Measurements from ENCODE around the gene SPATS2L.

GRCh38 chr2:200438251-200438650 lies 131.8 kb downstream of the SPATS2L start:
- TF ChIP-seq POLR2AphosphoS5 (IDR thresholded peaks at IDR 0.05): no peak
- TF ChIP-seq, protein P1, sequence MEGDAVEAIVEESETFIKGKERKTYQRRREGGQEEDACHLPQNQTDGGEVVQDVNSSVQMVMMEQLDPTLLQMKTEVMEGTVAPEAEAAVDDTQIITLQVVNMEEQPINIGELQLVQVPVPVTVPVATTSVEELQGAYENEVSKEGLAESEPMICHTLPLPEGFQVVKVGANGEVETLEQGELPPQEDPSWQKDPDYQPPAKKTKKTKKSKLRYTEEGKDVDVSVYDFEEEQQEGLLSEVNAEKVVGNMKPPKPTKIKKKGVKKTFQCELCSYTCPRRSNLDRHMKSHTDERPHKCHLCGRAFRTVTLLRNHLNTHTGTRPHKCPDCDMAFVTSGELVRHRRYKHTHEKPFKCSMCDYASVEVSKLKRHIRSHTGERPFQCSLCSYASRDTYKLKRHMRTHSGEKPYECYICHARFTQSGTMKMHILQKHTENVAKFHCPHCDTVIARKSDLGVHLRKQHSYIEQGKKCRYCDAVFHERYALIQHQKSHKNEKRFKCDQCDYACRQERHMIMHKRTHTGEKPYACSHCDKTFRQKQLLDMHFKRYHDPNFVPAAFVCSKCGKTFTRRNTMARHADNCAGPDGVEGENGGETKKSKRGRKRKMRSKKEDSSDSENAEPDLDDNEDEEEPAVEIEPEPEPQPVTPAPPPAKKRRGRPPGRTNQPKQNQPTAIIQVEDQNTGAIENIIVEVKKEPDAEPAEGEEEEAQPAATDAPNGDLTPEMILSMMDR (IDR thresholded peaks at IDR 0.05): no peak

All from breast epithelium (tissue), 3 donors.